OCI-LY1 (cell line): ENCODE data around the gene BPIFB2.

ENCODE experiments used
- CTCF ChIP-seq: fragments of 200-600 bp; sonication (generic), shearing (Covaris generic); IDR thresholded peaks from 2 replicates; pipeline ENCODE4 v1.5.1; 2017; ENCODE audit warnings: mild to moderate bottlenecking, antibody characterized with exemption, low read length, moderate library complexity, mixed read lengths
- EZH2 ChIP-seq: fragments of 200-600 bp; sonication (generic), shearing (Covaris generic); IDR thresholded peaks from 2 replicates; pipeline ENCODE4 v1.8.0; 2017; ENCODE audit warnings: borderline replicate concordance, mixed run types, mild to moderate bottlenecking, antibody characterized with exemption, low read length, moderate library complexity, mixed read lengths

GRCh38 chr20:33063271-33063670 lies 55.8 kb downstream of the BPIFB2 start:
- TF ChIP-seq EZH2 (no peak), CTCF (no peak)
